RWPE1 (cell line): Measurements from ENCODE around the gene ICE2.
A peak's percentile ranks its signal among the peaks of the same experiment; 100 is the strongest.

Experiments used
- CTCF ChIA-PET: fragments of 350-600 bp; sonication (Branson Sonifier 250); formaldehyde crosslinking; extraction: SDS; loops from one replicate; lab custom pipeline; 2021; lab: Yijun Ruan, JAX
- POLR2A ChIA-PET: fragments of 400-600 bp; formaldehyde crosslinking; extraction: SDS; loops from one replicate; lab custom pipeline; 2020; ENCODE audit warnings: antibody characterized with exemption; ENCODE audit not compliant: low non-redundant PET; lab: Yijun Ruan, JAX
- DNase-seq: peaks from one replicate; pipeline ENCODE4 v3.0.0; 2012; ENCODE audit warnings: low spot score
- H3K27ac ChIP-seq: fragments of 450-650 bp; 2 replicates; pipeline ENCODE4 v1.5.1; 2017
- CTCF ChIP-seq: fragments of 450-650 bp; conservative IDR thresholded peaks from 2 replicates; pipeline ENCODE4 v1.5.1; 2017; ENCODE audit warnings: low read depth, mild to moderate bottlenecking

The ICE2 gene

DNA sequence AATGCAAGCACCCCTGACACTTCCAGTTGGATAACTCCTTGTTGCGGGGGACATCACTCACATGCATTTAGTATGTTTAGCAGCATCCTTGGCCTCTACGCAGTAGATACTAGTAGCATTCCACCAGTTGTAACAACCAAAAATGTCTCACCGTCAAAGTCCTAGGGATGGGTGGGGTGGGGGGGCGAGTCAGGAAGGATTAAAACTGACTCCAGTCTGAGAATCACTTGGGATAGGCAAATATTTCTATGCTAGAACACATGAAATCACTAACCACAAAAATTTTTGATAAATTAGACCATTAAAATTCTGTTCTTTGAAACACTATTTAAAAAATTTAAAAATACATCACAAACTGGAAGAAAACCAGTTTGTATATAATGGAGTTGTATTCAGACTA, 18.0 kb downstream of the ICE2 start:
- H3K27ac ChIP-seq = no peak overlapping the region
- DNase-seq = no peak
- ChIA-PET POLR2A (no interaction called here), CTCF (no interaction called here)
- TF ChIP-seq CTCF = no peak

GRCh38 chr15:60458721-60459120, 20.2 kb downstream of the ICE2 start:
- no peak overlapping the region for H3K27ac ChIP-seq
- ChIA-PET CTCF (no interaction called here), POLR2A (no interaction called here)
- TF ChIP-seq CTCF = no peak
- DNase-seq = no peak

GRCh38 chr15:60457985-60458384, 21.0 kb downstream of the ICE2 start:
- no peak for TF ChIP-seq CTCF
- no peak for DNase-seq
- no peak overlapping the region for H3K27ac ChIP-seq
- CTCF ChIA-PET = no interaction called here
- POLR2A ChIA-PET = no interaction called here

DNA sequence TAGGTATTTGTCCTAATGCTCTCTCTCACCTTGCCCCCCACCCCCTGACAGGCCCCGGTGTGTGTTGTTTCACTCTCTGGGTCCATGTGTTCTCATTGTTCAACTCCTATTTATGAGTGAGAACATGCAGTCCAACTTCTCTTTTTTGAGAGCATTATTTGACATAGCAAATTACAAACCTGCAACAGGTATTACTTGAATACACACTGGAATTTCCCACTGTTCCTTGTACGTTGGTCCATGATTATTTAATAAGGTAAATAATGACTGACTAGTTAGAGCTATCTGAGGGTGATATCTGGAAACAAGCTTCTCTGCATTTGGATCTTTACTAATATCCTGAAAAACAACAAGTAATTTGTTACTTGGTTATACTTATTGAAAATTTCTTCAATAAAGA, 24.1 kb downstream of the ICE2 start:
- ChIA-PET CTCF (interaction anchor here (0.9 kb wide), 1 partner anchor 107 kb away, joined by 8 read pairs; no protein-coding TSS in a partner anchor), POLR2A (no interaction called here)
- H3K27ac ChIP-seq = no peak overlapping the region

DNA sequence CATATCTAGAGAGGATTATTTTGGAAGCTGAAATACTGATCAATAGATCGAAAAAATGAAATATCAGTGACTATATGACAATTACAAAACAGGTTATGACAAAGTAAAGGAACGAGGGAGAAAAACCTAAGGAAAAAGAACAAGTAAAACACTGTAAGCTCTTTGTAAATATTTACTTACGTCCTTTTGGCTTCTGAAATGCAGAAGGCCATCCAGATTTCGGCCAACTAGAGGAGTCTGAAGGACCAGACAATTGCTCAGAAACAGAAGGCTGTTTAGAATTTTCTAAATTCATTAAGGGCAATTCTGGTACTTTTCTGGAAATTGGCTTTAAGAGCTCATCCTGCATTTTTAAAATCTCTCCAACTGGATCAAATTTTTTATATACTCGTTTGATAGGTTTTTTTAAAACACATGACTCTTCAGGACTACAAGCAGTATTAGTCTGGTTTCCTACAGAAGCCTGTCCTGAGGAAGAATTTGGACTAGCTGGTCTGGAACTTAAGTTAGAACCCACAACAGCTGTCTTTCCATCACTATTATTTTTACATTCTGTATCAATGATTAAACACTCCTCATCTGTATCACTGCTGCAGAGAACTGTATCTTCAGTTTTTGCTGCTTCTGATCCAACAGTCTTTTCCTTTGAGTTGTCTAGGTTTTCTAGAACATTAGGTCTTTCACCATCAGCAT, 30.1 kb downstream of the ICE2 start:
- ChIA-PET POLR2A (no interaction called here), CTCF (interaction anchor here (0.6 to 0.7 kb wide), 2 partner anchors 108 to 805 kb away, joined by 4 read pairs; no protein-coding TSS in a partner anchor)
- TF ChIP-seq CTCF = no peak
- no peak for DNase-seq
- no peak overlapping the region for H3K27ac ChIP-seq

More for the DNA sequence above, 24.1 kb downstream of the ICE2 start:
- DNase-seq = no peak
- TF ChIP-seq CTCF = no peak

DNA sequence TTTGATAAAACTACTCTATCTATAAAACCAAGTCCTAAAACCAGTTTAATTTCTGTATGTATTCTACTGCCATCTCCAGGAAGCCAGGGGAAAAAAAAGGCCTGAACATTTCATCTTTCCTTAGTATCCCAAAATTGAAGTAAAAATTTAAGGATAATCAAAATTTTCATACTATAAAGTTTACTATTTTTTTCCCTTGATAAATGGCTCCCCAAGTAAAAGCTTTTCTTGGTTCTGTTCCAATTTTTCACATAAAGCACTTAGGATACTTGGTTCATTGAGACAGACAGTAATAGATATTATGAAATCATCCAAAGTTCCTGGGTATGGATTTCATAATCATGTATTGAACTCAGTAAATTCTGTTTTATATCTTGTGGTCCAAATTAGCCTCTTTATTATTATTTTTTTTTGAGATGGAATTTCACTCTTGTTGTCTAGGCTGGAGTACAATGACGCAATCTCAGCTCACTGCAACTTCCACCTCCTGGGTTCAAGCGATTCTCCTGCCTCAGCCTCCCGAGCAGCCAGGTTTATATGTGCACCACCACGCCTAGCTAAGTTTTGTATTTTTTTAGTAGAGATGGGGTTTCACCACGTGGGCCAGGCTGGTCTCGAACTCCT, 34.5 kb downstream of the ICE2 start:
- DNase-seq = peak; percentile 53
- POLR2A ChIA-PET = interaction anchor here (1.1 kb wide), 1 partner anchor 46 kb away, joined by 11 read pairs; the partner anchor contains the start of gene ANXA2
- peak; percentile 83 for TF ChIP-seq CTCF
- CTCF ChIA-PET = interaction anchor here (0.7 to 1.9 kb wide), 10 partner anchors 12 to 351 kb away, joined by 3 to 8 read pairs (median 6); partner anchors contain the start of gene ANXA2
- H3K27ac ChIP-seq = peak overlapping the region; percentile 58
